NCI-H524 treated with DMSO at 0.1 percent for 48 hours (cell line): Measurements from ENCODE around the gene EIF4EBP2.

Source experiments
- DNase-seq: peaks from one replicate; lab custom pipeline; 2025; lab: John Stamatoyannopoulos, UW

Gene EIF4EBP2

GRCh38 chr10:70461397-70462348 is 57.7 kb downstream of the EIF4EBP2 start:
- DNase-seq: no peak

GRCh38 chr10:70462349-70462984 is 58.5 kb downstream of the EIF4EBP2 start:
- no peak for DNase-seq

- DNase-seq: no peak
Measured at GRCh38 chr10:70465278-70465677, 61.3 kb downstream of the EIF4EBP2 start.

DNA sequence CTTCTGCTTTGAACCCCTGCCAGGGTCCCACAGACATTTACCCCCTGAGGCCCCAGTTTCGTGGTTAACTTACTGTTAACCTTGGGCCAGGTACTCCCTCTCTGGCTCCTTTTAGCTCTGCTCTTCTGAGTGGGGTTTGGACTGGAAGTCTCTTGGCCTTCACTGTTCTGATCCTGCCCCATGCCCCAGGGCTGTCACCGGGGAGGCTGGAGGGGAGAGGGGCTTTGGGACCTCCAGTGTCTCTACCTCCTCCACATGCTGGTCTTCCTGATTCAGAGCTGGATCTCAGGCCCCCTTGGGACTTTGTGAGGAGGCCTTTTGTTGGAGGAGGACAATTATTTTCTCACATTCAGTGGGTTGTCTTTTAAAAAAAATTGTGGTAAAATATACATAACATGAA is 61.9 kb downstream of the EIF4EBP2 start:
- DNase-seq: no peak

- no peak for DNase-seq
Measured at GRCh38 chr10:70466951-70467350, 63.0 kb downstream of the EIF4EBP2 start.

- no peak for DNase-seq
Measured at GRCh38 chr10:70472799-70473454, 69.0 kb downstream of the EIF4EBP2 start.

- peak; percentile 8 for DNase-seq
Measured at GRCh38 chr10:70474780-70475179, 70.8 kb downstream of the EIF4EBP2 start.

DNA sequence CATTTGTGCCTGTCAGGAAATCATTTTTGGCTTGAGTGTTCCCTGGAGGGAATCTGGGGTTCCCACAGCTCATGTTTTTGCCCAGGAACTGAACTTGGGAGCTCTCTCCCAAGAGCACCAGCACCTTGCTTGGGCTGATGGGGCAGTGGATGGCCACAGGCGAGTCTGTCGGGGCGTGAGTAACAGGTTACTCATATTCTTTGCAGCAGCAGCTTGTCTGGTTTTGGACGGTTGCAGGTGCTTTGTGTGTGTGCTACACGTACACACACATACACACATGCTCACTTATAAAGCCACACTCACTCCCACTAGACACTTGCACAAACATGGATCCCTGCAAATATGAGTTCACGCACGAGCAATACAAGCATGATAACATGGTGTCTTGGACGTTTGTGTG is 71.7 kb downstream of the EIF4EBP2 start:
- no peak for DNase-seq

- DNase-seq: no peak
Measured at GRCh38 chr10:70476249-70477035, 72.5 kb downstream of the EIF4EBP2 start.

DNA sequence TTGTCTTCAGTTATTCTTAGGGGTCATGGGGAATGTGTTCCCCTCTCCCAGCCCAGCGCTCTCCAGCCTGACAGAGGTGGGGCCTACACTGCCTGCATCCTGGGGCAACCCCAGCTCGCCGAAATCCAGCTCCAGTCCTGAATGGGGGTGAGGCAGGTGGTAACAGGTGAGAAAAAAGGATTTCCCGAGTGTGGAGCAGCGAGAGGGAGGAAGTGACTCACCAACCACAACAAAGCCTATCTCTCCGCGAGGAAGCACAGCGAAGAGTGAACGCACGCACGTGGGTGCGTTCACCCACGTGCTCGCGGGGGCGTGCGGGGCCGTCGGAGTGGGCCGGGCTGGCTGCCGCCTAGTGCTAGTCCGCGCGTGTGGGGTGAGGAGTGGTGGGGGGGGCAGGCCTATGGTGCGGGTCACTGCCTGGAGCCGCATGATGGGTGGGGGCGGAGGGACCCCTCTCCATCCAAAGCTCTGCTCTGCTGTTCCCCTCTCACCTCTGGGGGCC is 73.8 kb downstream of the EIF4EBP2 start:
- DNase-seq: no peak
